ENCODE data around the gene YBEY.
A peak's percentile ranks its signal among the peaks of the same experiment; 100 is the strongest.

The YBEY gene

DNA sequence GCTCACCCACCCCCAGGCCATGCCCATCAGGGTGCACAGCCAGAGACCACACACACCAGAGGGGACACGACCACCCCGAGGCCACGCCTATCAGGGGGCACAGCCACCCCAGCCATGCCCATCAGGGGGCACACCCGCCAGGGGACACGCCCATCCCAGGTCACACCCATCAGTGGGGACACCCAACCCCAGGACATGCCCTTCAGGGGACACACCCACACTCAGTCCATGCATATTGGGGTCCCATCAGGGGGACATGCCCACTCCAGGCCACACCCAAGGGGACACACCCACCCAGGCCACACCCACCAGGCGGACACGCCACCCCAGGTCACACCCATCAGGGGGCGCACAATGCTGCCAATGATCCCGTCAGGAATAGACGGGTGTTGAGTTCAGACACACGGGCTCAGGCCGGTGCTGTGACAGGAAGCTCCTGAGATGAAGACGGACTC is 21.4 kb upstream of the YBEY start:
- DNase-seq (ENCODE audit: low spot score) = no peak

DNA sequence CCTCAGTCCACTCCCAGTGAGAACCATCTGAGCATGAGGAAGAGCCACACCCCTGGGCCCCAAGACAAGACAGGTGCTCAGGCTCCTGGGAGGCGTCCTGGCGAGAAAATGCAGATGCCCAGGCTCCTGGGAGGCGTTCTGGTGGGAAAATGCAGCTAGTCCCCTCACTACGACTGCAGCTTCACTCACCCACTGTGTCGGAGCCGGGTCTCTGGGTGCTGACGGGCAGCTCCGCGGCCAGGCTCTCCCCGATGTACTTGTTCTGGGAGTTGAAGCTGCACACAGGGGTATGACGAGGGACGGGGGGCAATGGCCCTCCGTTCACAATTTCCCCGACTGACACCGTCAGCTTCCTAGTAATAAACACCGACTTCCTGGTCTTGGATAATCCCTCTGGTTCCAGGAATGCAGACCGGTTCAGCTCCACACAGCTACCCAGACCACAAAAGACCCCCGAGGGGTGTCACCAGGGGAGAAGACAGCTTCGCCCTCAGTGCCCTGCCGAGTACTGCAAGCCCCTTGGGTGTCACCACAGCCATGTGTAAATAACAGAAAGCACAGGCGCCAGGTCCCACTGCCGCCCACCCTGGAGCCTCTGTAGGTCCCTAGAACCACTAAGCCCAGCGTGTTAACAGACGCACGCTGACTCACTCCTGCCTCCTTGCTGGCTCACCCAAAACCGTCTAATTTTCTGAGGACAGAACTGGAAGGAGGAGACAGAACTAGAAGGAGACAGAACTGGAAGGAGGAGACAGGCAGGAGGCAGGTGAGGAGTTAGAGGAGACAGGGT is 20.2 kb upstream of the YBEY start:
- no peak for DNase-seq (ENCODE audit: low spot score)

DNA sequence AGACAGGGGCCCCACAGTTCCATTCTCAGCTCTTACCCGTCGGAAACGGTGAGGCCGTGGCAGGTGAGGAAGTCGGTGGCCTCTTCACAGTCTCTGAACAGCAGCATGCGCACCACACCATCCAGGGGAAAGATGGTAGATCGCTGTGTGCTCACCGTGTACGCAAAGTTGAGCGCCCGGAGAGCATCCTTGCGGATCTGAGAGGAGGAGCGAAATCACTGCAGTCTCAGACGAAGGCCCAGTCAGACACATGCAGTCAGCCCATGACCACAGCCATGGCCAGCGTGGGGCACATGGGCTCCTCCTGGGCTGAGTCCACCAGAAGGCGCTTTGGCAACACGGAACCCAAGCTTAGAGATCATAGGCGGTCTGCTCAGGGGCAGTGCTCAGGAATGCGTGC is 19.2 kb upstream of the YBEY start:
- DNase-seq (ENCODE audit: low spot score) = no peak

- no peak for DNase-seq (ENCODE audit: low spot score)
Measured at GRCh38 chr21:46268371-46268770, 17.8 kb upstream of the YBEY start.

- DNase-seq (ENCODE audit: low spot score) = no peak
Measured at GRCh38 chr21:46269466-46269865, 16.7 kb upstream of the YBEY start.

- no peak for DNase-seq (ENCODE audit: low spot score)
Measured at GRCh38 chr21:46273341-46273740, 12.8 kb upstream of the YBEY start.

- no peak for DNase-seq (ENCODE audit: low spot score)
Measured at GRCh38 chr21:46274797-46275390, 11.2 kb upstream of the YBEY start.

DNA sequence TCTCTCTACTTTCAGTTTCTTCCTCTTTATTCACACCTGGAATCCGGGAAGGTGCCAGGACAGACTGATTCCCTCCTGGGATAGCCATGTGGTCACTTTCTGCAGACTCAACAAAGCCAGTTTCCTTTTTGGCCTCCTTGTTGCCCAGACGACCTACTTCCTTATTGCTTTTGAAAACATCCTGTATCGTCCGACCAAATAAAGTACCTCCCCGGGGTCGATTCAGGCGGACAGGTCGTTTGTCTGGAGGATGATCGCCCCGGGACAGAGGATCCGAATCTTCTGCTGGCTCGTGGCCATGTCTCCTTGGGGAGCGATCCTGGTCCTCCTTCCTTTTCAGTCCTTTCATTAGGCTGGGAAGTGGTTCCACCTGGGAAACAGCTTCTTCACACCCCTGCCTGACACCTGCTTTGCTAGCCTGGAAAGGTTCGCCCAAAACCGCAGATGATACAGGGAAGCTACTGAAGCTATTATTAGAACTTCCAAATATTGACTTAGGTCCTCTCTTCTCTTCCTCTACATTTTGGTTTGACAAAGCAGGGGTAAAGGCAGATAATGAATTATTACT is 2.0 kb upstream of the YBEY start:
- no peak for DNase-seq (ENCODE audit: low spot score)

DNA sequence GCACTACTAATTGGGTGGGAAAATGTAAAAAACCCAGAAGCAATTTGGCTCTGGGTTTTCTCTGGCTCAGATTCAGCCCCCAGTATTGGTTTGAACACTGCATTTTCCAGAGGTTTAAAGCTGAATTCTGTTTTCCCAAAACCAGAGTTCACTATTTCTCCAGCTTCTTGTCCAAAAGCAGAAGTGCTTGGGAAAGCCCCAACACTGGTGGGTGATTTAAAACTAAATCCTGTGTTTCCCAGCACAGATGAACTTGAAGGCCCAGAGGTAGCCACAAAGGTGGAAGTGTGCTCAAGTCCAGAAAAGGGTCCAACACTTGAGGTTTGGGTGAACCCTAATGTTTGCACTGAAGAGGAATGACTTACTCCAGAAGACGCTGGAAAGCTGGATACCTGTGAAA is 1.4 kb upstream of the YBEY start:
- DNase-seq (ENCODE audit: low spot score) = no peak

DNA sequence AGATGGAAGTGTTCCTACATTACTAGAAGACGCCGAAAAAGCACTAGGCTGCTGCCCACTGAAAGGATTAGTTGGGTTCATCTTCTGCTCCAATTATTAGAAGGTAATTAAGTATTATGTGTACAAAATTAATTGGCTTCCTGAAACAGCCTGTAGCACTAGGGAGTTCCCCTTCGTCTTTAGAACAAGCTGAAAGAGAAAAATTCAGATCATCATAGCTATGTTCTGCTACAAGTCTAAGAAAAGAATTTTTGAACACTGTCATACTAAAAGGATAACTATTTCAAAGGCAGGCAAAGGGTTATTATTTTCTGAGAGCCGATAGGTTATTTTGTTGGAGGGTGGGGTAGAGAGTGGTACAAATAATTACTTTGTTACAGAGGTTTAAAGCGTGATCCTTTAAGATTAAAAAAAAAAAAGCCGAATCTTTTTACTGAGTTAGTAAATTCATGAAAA is 908 bp upstream of the YBEY start, which contains the start of gene MCM3AP:
TSS of gene MCM3AP (minus strand) at position 406 of the 456 bp plus-strand sequence. CDS start at position 81, 325 bp downstream.
- DNase-seq (ENCODE audit: low spot score) = no peak

- DNase-seq (ENCODE audit: low spot score) = no peak
Measured at GRCh38 chr21:46286648-46287002, 483 bp downstream of the YBEY start.

DNA sequence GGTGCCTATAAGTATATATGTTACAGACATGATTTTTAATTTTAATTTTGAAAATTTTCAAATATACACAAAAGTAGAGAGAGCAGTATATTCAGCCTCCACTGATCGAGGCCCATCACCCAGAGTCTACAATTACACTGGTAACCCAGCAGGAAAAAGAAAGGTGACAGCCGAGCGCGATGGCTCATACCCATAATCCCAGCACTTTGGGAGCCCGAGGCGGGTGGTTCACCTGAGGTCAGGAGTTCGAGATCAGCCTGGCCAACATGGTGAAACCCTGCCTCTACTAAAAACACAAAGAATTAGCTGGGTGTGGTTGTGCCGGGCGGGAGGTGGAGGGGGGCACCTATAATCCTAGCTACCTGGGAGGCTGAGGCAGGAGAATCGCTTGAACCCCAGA is 1.4 kb downstream of the YBEY start:
- no peak for DNase-seq (ENCODE audit: low spot score)

DNA sequence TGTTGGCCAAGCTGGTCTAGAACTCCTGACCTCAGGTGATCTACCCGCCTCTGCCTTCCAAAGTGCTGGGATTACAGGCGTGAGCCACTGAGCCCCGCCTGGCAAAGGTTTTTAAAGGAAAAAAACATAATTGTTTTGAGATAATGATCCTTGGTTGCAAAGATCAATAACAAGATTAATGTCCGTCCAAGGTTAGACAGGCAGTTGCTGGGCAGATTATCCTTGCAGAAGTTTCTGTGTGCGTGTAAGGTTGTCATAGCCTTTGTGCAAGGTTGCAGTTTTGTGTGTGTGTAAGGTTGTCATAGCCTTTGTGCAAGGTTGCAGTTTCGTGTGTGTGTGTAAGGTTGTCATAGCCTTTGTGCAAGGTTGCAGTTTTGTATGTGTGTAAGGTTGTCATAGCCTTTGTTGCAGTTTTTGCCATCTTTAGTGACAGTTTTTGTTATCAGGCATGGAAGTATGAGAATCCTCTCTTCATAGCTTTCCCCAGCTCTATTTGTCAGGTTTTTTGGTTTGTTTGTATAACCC is 3.6 kb downstream of the YBEY start:
- no peak for DNase-seq (ENCODE audit: low spot score)

DNA sequence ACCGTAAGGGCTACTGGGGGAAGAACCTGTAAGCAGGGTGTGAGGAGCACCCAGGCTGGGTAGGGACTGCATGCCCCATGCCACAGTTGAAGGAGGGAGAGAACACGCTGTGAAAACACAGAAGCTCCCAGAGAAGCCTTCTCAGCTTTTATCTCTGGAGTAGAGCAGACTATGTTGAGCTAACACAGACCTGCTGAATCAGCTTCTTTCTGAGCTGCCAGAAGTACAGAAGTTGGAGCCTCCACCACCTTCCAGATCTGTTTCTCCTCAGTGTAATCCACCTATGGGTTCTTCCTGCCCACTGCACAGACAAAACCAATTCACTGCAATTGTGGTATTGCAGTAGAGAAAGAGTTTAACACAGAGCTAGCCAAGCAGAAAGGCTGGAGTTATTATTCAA is 5.4 kb downstream of the YBEY start:
- no peak for DNase-seq (ENCODE audit: low spot score)

- DNase-seq (ENCODE audit: low spot score) = no peak
Measured at GRCh38 chr21:46294647-46295176, 8.6 kb downstream of the YBEY start.

GRCh38 chr21:46295177-46295770 is 9.1 kb downstream of the YBEY start:
- no peak for DNase-seq (ENCODE audit: low spot score)

DNA sequence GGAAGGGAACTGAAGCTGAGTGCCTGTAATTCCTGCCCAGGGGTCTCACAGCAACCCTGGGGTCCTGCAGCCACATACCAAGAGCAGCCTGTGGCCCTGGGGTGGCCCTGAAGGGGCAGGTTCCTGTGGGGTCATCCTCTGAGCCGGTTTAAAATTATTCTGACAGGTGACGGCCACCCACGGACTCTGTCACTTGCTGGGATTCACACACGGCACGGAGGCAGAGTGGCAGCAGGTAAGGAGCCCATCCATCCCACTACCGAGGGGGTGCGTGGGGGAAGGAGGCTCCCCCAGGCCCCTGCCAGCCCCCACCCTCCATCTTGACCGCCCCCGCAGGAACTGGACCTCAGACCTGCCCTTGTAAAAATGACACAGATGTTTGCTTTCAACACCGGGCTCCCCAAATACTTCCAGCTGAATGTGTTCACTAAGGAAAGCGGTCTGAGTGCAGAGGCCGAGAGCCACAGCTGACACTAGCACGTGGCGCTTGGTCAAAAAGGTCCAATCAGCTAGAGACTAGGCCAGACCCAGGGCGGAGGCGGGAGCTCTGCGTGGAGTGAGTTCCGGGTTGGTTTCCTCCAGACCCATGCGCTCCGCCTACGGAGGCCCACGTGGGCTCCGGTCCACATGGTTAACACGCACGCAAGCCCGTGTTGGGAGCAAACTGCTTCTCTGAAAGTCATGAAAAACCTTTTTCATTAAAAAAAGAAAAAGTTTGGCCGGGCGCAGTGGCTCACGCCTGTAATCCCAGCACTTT is 10.0 kb downstream of the YBEY start:
- DNase-seq (ENCODE audit: low spot score) = peak; percentile 36

GRCh38 chr21:46297338-46298271 is 11.5 kb downstream of the YBEY start:
- DNase-seq (ENCODE audit: low spot score) = no peak

DNA sequence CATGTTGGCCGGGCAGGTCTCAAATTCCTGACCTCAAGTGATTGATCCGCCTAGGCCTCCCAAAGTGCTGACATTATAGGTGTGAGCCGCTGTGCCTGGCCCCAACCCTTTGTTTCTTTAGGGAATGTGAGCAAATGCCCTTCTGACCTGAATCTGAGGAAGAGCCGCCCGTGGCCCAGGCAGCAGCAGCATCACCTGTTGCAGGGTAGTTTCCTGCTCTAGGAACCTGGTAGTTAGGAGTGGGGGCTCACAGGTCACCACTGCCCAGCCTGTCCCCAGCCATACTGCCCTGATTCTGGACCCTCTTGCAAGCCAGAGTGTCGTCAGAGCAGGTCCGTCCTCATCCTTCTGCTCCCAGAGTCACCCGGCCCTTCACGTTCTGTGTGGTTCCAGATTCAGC is 13.0 kb downstream of the YBEY start:
- DNase-seq (ENCODE audit: low spot score) = no peak

DNA sequence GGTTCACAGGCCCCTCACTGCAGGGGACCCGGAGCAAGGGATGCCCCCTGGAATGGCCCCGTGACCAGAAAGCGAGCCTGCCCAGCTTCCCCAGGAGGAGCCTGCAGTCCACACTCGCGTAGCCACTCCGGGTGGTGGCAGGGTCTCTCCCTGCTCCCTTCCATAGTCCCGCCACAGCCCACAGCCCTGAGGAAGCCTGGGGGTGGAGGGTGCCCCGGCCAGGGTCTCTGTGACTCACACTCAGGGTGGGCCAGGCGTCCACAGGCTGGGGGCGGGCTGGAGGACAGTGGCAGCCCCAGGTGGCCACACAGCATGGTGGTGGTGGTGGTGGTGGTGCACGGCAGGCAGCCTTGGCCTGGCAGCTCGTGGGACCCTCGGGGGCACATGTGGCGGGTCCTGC is 15.6 kb downstream of the YBEY start:
- no peak for DNase-seq (ENCODE audit: low spot score)

DNA sequence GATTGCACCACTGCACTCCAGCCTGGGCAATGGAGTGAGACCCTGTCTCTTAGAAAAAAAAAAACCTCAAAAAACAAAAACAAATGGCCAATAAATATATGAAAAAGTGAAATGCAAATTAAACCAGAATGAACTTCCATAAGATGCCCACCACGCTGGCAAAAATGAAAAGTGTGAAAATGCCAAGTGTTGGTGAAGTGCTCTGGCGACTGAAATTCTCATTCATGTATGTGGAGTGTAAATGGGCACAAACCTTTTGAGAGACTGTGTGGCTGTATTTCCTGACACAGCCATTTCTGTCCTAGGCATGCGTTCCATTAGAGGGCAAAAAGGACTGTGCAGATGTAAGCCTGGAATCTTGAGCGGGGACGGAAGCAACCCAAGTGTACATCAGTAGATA is 18.3 kb downstream of the YBEY start:
- DNase-seq (ENCODE audit: low spot score) = no peak
